PFSK-1 (cell line): ENCODE data around the gene CRADD.
A peak's percentile ranks its signal among the peaks of the same experiment; 100 is the strongest.

Experiments
- FOXP2 ChIP-seq: optimal IDR thresholded peaks from 2 replicates; pipeline ENCODE3; 2011; ENCODE audit warnings: borderline replicate concordance, control low read depth, inconsistent platforms; ENCODE audit not compliant: insufficient read depth; ENCODE audit errors: extremely low read length, extremely low read depth
- POLR2AphosphoS5 ChIP-seq: IDR thresholded peaks from 2 replicates; pipeline ENCODE4 v1.6.1; 2012; ENCODE audit warnings: low read depth, mild to moderate bottlenecking, control low read depth, low read length, moderate library complexity
- SIN3A ChIP-seq: IDR thresholded peaks from 2 replicates; pipeline ENCODE4 v1.6.1; 2012; ENCODE audit warnings: mild to moderate bottlenecking, low read length, moderate library complexity, borderline replicate concordance; ENCODE audit not compliant: insufficient read depth
- TAF1 ChIP-seq: IDR thresholded peaks from 2 replicates; pipeline ENCODE4 v1.6.1; 2012; ENCODE audit warnings: low read length, control low read depth, borderline replicate concordance; ENCODE audit not compliant: insufficient read depth
- TF ChIP-seq, protein P1 (sequence below), 2 experiments: IDR thresholded peaks; 2 replicates each; pipeline versions ENCODE4 v1.6.1 to v1.8.0; 2011 to 2012; ENCODE audit warnings: low read depth in 2 of 2, low read length in 2 of 2, control low read depth in 1 of 2, inconsistent platforms in 1 of 2, mild to moderate bottlenecking in 1 of 2, moderate library complexity in 1 of 2; ENCODE audit not compliant: insufficient read depth in 1 of 2

The CRADD gene

DNA sequence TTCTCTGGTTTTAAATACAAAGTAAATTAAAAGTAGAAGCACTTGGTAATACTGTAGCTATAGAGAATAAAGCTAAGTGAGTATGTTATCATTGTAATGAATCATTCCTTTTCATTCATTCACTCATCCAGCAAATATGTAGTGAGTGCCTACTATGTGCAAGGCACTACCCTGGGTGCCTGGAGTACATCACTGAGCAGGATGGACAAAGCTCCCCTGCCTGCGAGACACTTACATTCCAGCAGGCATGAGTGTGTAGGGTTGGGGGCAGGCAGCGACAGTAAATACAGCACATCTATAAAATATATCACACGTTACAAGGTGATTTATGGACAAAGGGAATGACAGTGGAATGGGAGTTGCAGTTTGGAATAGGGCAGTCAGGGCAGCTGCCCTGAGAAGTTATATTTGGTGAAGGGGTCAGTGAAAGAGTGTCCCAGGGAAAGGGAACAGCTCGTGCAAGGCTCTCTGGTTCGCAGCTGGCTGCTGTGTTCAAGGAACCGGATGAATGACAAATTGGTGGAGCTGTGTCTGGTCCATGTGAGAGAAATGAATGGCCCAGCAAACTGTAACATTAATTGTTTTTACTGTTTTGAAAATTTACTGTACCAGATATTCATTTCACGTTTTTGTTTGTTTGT lies 159.6 kb downstream of the CRADD start:
- TF ChIP-seq POLR2AphosphoS5 (no peak), TAF1 (no peak), SIN3A (no peak), FOXP2 (no peak)
- TF ChIP-seq, protein P1, sequence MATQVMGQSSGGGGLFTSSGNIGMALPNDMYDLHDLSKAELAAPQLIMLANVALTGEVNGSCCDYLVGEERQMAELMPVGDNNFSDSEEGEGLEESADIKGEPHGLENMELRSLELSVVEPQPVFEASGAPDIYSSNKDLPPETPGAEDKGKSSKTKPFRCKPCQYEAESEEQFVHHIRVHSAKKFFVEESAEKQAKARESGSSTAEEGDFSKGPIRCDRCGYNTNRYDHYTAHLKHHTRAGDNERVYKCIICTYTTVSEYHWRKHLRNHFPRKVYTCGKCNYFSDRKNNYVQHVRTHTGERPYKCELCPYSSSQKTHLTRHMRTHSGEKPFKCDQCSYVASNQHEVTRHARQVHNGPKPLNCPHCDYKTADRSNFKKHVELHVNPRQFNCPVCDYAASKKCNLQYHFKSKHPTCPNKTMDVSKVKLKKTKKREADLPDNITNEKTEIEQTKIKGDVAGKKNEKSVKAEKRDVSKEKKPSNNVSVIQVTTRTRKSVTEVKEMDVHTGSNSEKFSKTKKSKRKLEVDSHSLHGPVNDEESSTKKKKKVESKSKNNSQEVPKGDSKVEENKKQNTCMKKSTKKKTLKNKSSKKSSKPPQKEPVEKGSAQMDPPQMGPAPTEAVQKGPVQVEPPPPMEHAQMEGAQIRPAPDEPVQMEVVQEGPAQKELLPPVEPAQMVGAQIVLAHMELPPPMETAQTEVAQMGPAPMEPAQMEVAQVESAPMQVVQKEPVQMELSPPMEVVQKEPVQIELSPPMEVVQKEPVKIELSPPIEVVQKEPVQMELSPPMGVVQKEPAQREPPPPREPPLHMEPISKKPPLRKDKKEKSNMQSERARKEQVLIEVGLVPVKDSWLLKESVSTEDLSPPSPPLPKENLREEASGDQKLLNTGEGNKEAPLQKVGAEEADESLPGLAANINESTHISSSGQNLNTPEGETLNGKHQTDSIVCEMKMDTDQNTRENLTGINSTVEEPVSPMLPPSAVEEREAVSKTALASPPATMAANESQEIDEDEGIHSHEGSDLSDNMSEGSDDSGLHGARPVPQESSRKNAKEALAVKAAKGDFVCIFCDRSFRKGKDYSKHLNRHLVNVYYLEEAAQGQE (IDR thresholded peaks at IDR 0.05; ENCODE audit: insufficient read depth in 1 of 2, low read depth in 2 of 2, low read length in 2 of 2), result no peak

DNA sequence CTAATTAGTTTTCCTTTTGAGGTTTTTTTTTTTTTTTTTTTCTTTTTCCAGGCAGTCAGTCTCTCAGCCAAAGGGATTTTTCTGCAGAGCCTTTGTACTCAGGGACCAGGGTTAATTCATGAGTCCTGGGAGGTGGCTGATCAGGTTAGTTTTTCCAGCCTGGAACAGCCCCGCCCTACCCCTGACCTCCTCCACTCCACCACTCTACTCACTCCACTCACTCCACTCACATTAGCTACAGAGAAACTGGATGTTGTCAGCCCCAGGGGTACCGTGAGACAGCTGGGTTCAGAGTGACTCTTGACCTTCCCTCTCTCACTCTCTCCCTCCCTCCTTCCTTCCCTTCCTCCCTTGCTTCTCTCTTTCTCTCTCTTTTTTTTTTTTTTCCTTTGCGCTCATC lies 161.0 kb downstream of the CRADD start:
- no peak for TF ChIP-seq FOXP2
- TF ChIP-seq, protein P1 (IDR thresholded peaks at IDR 0.05; ENCODE audit: insufficient read depth in 1 of 2, low read depth in 2 of 2, low read length in 2 of 2), result peak in 1 of 2 experiments; percentile 50; a peak in 1 of 4 replicates
- no peak for TF ChIP-seq POLR2AphosphoS5
- peak; percentile 68; the same call in 1 of the 2 replicates for TF ChIP-seq SIN3A
- TF ChIP-seq TAF1, result no peak

GRCh38 chr12:93839064-93839463 lies 161.9 kb downstream of the CRADD start:
- no peak for TF ChIP-seq FOXP2

- TF ChIP-seq TAF1 (no peak), POLR2AphosphoS5 (no peak), FOXP2 (no peak), SIN3A (no peak)
- TF ChIP-seq, protein P1 (IDR thresholded peaks at IDR 0.05; ENCODE audit: insufficient read depth in 1 of 2, low read depth in 2 of 2, low read length in 2 of 2), result 0 out of 4 replicates have a peak, but pooled peaks of 1 of the 2 experiments have one; percentile 27
Measured at GRCh38 chr12:93841671-93842070, 164.5 kb downstream of the CRADD start.

- TF ChIP-seq FOXP2, result no peak
- no peak for TF ChIP-seq TAF1
- no peak for TF ChIP-seq POLR2AphosphoS5
- TF ChIP-seq, protein P1 (IDR thresholded peaks at IDR 0.05; ENCODE audit: insufficient read depth in 1 of 2, low read depth in 2 of 2, low read length in 2 of 2), result no peak
- no peak for TF ChIP-seq SIN3A
Measured at GRCh38 chr12:93844164-93844784, 167.1 kb downstream of the CRADD start.
